CD4-positive, alpha-beta T cell treated with Interleukin-6 for 4 hours (primary cell): ENCODE data around the gene YRDC.

Experiments used
- DNase-seq: peaks from one replicate; pipeline ENCODE4 v3.0.0-alpha.2; 2020; ENCODE audit warnings: mixed read lengths

Gene YRDC

GRCh38 chr1:37807555-37808368 lies at the start of gene YRDC, which contains the start of gene C1orf122:
YRDC (minus strand) TSS chr1:37808208; CDS start chr1:37808180, 28 bp downstream.
C1orf122 (plus strand) TSS chr1:37807790; CDS start chr1:37808405, 615 bp downstream.
- DNase-seq = peak; percentile 95

- no peak for DNase-seq
Measured at GRCh38 chr1:37854406-37854805, 46.4 kb upstream of the YRDC start.

- DNase-seq = no peak
Measured at GRCh38 chr1:37853157-37853556, 45.1 kb upstream of the YRDC start.

GRCh38 chr1:37851782-37852210 lies 43.8 kb upstream of the YRDC start:
- no peak for DNase-seq

- no peak for DNase-seq
Measured at GRCh38 chr1:37851262-37851661, 43.3 kb upstream of the YRDC start.

GRCh38 chr1:37850352-37850955 lies 42.4 kb upstream of the YRDC start:
- no peak for DNase-seq

- DNase-seq = no peak
Measured at GRCh38 chr1:37849480-37849879, 41.5 kb upstream of the YRDC start.

GRCh38 chr1:37846647-37847339 lies 38.8 kb upstream of the YRDC start:
- no peak for DNase-seq

- DNase-seq = no peak
Measured at GRCh38 chr1:37845786-37846185, 37.8 kb upstream of the YRDC start.

- no peak for DNase-seq
Measured at GRCh38 chr1:37845049-37845646, 37.1 kb upstream of the YRDC start.

GRCh38 chr1:37844536-37844935 lies 36.5 kb upstream of the YRDC start:
- DNase-seq = no peak

- DNase-seq = no peak
Measured at GRCh38 chr1:37841652-37842051, 33.6 kb upstream of the YRDC start.

GRCh38 chr1:37840711-37841110 lies 32.7 kb upstream of the YRDC start:
- no peak for DNase-seq

GRCh38 chr1:37839676-37840075 lies 31.7 kb upstream of the YRDC start:
- DNase-seq = no peak

GRCh38 chr1:37836788-37837187 lies 28.8 kb upstream of the YRDC start:
- DNase-seq = no peak

GRCh38 chr1:37831809-37832208 lies 23.8 kb upstream of the YRDC start:
- DNase-seq = no peak

GRCh38 chr1:37831109-37831508 lies 23.1 kb upstream of the YRDC start:
- no peak for DNase-seq

GRCh38 chr1:37828410-37829074 lies 20.5 kb upstream of the YRDC start:
- no peak for DNase-seq

GRCh38 chr1:37825506-37825905 lies 17.5 kb upstream of the YRDC start:
- no peak for DNase-seq

- no peak for DNase-seq
Measured at GRCh38 chr1:37824001-37824400, 16.0 kb upstream of the YRDC start.

- DNase-seq = no peak
Measured at GRCh38 chr1:37822906-37823815, 15.2 kb upstream of the YRDC start.

GRCh38 chr1:37821481-37821880 lies 13.5 kb upstream of the YRDC start:
- no peak for DNase-seq
